Medulla oblongata (tissue), 1 donor: ENCODE data around the gene TM4SF18.

Experiments used
- DNase-seq: peaks from one replicate; pipeline ENCODE4 v3.0.0-alpha.2; 2015; ENCODE audit errors: extremely low spot score

TM4SF18 gene

DNA sequence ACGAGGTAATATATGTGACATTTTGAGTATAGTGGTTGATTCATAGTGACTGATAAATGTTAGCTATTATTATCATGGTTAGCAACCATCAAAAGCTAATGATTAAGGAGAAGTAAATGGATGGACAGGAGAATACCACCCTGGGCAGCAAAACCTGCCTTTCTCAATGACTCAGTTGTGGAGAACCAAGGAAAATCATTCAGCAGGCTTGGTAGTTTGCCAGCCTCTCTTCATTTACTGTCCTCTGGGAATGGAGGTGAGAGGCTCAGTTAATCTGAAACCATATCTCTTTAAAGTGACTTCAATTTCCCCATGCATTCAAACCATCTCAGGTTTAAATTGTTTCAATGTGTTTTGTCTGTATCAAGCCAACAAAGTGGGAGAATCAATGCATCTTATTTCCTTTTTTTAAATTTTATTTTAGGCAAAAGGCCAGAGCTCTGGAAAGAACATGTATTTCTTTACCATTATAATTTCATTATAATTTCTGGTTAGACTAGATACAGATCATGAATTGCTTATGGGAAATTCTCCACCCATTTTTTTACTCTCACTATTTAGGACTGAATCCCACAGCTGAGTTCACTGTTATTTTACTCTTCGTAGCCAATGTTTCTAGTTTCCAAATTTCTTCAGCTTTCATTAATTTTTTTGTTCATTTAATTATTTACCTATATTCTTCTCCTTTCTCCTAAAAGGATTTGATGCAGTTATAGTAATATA lies 2.7 kb downstream of the TM4SF18 start:
- DNase-seq = no peak

DNA sequence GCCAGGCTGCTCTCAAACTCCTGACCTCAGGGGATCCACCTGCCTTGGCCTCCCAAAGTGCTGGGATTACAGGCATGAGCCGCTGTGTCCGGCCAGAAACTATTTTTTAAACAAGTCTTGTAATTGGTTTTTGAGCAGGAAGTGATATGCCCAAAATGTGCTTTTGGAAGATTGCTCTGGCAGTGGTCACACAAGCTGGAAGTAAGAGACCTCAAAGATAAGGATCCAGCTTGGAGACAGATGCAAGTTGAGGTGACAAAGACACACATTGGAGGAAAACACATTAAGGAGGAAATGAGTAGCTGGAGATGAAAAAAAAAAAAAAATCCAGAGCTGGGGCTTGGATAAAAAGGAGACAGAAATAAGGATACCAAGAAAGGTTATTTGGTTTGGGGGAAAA lies 6.3 kb downstream of the TM4SF18 start:
- no peak for DNase-seq

DNA sequence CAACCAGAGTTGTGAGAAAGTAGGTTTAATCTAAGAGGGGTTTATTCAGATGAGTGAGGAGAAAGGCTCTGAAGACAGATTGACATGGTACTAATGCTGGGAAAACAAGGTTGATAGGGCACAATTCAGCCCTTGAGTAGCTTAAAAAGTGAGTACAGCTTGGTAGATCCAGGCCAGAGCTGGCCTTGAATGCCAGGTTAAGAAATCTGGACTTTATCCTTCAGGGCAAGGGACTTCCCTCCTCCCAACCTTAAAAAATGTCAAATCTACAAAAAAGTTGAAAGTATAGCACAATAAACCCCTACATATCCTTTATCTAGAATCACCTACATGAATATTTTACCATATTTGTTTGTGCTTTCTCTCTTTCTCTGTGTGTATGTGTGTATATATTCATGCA lies 7.9 kb downstream of the TM4SF18 start:
- DNase-seq = no peak

DNA sequence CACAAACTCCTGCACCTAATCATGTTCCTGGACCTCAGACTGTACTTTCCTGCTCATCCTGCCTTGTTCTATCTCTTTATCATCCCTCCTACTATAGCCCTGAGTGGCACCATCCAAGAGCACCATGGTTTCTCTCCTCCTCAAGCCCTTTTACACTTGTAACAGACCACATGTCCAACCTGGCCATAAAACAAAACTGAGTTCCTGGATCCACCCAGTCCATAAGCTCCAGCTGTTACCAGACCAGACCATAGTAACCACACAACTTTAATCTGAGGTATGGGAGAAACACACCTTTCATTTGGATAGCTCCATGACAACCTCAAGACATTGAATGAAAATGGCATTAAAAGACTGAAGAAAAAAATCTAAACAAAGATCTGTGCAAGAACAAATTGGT lies 9.1 kb downstream of the TM4SF18 start:
- no peak for DNase-seq

DNA sequence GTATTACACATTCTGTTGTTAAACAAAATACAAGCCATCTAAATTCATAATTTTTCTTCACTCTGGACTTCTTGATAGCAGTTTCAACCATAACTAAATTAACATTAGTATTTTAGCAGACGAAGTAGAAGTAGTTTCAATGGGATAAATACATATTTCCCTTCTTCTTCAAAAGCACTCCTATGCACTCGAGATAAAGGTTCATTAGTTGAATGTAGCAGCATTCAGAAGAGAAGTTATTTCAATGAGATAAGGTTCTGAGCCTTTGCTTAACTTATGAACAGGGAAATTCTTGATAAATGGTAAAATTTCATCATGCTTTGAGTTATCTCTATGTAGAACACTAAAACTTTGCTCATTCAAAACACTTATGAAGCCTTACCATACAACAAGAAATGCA lies 11.8 kb downstream of the TM4SF18 start:
- no peak for DNase-seq

DNA sequence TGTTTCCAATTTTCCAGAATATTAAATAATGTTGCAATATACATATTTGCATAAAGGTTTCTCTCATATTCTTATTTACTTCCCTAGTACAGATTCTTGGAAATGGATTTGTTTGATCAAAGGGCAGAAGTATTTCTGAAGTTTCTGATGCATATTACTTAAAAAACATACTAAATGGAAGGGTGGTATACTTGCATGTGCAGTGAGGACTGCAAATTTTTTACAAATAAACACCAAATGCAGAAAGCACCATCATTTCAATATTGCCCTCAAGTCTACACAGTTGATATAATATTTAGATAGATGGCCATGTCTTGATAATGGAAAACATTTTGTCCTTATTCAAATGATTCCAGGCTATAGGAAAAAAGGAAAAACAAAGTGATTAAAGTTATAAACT lies 12.3 kb downstream of the TM4SF18 start:
- no peak for DNase-seq

DNA sequence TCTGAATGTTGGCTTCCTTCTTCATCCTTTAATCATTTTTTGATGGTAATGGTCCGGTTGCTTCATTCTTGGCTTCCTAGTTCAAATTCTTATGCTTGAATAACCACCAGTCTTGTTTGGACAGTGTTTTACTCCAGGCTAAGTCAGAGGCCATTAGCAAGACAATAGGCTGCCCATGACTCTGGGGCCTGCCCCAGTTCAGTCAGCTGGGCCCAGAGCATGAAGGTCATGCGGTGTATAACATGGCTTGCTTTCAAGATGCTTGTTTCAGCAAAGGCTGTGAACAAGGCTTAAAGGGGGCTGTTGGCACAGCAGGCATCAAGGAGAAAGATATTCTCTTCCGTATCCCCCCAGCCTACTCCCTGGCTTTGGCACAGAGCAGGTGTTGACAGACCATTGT lies 13.7 kb downstream of the TM4SF18 start:
- no peak for DNase-seq

DNA sequence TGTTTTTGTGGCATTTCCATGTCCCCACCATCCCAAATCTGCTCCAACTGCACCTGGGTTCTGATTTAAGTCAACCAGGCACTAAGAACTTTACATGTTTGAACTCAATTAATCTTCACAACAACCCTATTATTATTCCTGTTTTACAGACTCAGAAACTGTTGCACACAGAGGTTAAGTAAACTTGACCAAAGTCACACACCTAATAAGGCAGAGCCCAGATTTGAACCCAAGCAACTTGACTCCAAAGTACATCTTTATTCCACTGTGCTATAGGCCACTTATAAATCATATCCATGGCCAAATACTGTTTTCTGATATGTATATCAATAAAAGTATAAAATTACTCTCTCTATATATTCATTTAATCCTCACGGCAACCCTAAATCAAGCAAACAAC lies 16.4 kb downstream of the TM4SF18 start:
- DNase-seq = no peak

DNA sequence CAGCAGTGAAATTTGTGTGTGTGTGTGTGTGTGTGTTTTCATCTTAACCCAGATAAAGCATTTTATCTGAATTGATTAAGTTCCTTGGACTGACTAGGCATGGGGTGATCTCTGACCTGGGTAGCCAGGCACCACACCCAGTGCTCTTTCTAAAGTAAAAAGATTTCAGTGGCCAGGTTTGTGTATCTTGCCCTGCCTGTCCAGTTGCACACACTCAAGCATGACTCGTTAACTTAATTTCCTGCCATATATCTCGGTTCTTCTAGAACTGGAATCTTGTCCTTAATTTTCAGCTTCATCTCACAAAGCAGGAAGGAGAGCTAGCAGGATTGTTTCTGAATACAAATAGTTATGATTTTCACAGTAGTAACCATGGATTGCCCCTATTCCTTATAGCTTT lies 17.0 kb downstream of the TM4SF18 start:
- DNase-seq = no peak

DNA sequence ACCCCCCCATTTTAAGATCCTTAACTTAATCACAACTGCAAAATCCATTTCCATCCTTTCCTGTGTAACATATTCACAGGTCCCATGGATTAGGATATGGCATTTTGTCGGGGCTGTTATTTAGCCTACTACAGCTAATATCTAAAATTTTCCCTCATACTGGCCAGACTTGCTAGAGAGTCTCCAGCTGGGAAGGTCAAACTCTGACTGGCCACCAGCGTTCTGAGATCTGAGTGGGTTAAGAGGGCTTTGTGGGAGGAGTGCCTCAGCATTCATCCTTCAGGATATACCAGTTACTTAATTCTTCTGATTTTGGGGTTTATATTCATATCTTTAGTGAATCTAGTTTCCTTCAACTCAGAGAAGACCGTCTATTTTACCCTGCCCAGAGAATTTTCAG lies 17.7 kb downstream of the TM4SF18 start:
- DNase-seq = no peak

DNA sequence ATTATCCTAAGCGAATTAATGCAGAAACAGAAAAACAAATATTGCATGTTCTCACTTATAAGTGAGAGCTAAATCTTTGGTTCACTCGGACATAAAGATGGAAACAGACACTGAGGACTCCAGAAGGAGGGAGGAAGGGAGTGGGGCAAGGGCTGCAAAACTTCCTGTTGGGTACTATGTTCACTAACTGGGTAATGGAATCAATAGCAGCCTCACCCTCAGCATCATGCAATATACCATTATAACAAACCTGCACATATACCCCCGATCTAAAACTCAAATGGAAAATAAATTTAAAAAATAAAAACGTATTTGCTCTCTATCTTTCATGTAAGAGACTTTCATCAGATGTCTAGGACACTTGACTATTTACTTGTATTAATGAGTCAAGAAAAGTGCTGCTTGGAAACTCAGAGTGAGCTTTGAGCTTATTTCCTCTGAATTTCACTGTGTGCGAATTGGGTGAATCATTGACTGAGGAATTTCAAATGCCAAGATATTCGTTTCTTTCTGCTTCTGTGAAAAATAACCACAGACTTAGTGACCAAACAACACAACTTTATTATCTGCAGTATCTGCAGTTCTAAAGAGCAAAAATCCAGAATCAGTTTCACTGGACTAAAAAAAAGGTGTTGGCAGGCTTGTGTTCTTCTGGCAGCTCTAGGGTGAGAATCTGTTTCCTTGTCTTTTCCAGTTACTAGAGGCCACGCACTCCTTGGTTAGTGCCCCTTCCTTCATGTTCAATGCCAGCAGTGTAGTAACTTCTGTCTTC lies 18.4 kb downstream of the TM4SF18 start:
- no peak for DNase-seq

DNA sequence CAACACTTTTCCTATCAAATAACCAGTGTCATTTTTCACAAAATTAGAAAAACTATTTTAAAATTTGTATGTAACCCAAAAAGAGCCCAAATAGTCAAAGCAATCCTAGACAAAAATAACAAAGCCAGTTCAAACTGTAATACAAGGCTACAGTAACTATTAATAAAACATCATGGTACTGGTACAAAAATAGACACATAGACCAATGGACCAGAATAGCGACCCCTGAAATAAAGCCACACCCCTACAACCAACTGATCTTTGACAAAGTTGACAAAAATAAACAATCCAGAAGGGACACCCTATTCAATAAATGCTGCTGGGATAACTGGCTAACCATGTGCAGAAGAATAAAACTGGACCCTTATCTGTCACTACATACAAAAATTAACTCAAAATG lies 19.9 kb downstream of the TM4SF18 start:
- DNase-seq = no peak

DNA sequence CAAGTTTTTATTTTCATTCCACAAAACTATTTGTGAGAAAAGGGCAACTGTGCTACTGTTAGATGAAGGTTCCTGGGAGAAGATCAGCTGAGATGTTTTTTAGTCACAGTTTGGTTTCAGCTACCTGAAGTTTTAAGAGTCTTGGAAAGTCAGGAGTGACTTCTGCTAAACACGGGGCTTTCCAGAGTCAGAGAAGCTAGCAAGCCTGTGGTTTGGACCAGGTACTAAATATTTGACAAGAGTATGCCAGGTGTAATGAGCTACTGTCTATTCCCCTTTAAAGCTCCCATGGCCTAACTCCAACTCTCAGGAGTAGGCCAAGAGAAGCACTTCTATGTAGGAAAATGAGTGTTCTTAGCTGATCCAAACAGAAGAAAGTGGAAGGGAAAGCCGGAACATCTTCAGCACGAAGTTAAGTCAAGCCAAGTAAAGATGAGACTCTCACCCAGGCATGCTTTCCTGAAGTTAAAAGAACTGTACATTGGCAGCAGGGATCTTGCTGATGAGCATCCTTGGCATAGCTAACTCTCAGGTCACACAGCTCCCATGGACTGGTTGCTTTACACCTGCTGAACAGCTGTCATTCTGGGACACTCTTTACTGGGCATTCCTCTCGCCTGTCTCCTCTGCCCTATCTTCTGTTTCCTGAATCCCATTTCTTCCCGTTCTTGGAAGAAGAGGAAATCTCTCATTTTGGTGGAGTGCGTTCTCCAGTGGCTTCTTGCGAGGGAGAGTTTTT lies 22.5 kb downstream of the TM4SF18 start:
- DNase-seq = no peak

DNA sequence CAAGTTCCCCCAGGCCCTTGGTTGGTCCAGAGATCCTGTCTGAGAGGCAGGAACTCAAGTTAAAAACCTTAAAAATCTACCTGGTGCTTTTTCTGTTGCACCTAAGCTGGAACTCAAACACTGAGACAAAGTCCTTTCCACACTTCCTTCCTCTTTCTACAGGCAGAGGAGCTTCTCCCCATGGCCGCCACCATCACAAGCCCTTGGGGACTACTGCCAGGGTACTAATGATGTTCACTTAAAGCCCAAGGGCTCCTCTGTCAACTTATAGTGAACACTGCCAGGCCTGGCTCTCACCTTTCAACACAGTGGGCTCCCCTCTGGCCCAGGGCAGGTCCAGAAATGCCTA lies 26.0 kb downstream of the TM4SF18 start:
- no peak for DNase-seq

DNA sequence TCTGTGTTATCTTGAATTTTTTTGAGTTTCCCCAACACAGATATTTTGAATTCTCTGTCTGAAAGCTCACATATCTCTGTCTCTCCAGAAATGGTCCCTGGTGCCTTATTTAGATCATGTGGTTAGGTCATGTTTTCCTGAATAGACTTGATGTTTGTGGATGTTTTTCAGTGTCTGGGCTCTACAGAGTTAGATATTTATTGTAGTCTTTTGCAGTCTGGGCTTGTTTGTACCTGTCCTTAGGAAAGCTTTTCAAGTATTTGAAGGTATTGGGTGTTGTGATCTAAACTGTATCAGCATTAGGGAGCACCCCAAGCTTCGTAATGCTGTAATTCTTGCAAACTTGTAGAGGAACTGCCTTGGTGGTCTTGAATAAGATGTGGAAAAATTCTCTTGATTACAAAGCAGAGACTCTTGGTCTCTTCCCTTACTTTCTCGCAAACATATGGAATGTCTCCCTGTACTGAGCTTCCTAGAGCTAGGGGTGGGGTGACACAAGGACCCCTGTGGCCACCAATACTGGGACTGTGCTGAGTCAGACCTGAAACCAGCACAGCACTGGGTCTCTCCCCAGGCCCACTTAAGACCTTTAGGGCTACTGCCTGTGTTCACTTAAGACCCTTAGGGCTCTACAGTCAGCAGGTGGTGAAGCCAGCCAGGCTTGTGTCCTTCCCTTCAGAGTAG lies 26.5 kb downstream of the TM4SF18 start:
- no peak for DNase-seq

DNA sequence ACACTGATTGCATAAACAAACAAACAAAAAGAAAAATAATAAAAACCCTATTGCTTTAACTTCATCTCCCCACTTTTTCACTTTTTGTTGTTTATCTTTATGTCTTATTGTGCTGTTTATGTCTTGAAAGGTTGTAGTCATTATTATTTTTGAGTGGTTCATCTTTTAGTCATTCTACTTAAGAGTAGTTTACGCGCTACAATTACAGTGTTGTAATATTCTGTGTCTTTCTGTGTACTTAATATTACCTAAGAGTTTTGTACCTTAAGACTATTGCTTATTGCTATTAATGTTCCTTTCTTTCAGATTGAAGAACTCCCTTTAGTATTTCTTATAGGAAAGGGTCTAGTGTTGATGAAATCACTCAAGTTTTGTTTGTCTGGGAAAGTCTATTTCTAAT lies 28.1 kb downstream of the TM4SF18 start:
- no peak for DNase-seq

DNA sequence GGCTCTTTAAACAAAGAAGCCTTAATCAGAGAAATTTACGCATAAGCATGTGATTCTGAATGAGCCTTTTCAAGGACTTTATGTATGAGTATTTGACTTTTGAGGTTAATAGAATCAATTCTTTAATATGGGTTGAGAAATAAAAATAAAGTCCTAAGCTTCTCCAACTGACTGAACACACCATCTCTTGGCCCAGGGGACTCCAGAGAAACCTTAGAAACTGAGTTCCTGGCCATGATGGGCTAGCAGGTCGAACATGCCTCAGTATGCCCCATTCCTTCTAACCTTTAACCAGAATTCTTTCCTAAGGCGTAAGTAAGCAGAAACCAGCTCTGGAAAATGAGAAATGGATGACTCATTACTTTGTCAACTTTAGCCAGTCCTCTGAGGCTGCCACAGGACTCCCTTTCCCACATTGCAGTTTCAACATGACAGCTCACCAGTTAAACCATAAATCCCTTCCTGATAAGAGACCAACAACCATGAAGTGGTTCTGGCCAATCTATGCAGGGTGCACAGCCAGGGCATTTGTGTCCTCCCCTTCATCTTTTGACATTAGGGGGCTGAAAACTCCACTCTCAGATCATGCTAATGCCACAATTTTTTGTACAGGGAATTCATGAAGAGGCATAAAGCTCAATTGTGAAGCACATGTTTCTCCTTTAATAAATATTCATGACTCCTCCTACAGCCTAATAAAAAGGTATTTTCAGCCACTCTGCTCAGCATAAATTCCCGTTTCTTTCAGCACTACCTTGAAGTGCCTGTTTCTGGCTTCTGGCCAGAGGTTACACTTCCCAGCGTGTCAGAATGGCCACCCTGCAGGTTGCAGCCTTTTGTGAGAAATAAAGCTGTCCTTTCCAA lies 33.3 kb downstream of the TM4SF18 start:
- DNase-seq = no peak

DNA sequence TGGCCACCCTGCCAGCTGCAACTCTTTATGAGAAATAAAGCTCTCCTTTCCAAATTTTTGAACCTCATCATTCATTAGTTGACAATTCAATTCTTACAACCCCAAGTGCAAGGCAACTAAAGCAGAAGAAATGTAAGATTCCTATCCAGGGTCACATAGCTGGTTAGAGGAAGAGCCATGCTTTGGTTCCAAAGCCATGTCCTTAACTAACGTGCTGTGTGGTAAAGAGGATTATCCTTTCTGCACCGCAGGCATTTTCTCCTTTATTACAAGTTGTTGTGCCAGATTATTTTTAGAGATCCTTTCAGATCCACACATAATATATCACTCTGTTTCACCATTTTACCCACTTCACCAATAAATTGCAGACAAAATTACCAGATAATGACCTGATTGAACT lies 36.5 kb downstream of the TM4SF18 start:
- DNase-seq = no peak

DNA sequence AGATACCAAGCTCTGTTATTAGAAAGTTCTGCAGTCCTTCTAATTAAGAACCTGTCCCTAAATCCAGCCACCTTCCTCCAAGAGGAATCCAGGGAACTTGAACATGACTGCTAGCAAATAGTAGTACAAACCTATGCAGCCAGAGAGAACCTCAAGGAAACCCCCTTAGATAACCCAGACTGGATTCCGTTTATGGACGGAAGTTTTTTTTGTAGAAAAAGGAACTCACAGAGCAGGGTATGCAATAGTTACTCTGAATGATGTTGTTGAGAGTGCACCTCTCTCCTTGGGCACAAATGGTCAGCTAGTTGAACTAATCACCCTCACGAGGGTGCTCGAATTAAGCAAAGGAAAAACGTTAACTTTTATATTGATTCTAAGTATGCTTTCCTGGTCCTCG lies 40.8 kb downstream of the TM4SF18 start:
- no peak for DNase-seq

DNA sequence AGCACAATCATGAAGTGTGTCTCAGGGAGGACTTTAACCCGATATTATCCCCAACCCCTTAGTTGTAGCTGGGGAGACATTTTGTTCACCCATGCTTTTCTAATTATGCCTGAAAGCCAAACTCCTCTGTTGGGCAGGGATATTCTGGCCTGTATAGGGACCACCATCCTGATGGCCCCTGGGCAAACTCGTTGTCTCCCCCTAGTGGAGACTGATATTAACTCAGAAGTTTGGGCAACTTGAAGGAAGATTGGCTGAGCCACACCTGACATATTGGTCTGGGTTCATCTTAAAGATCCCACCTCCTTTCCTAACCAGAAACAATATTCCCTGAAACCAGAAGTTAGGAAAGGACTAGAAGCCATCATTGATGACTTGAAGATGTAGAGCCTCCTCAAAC lies 42.3 kb downstream of the TM4SF18 start:
- DNase-seq = no peak

DNA sequence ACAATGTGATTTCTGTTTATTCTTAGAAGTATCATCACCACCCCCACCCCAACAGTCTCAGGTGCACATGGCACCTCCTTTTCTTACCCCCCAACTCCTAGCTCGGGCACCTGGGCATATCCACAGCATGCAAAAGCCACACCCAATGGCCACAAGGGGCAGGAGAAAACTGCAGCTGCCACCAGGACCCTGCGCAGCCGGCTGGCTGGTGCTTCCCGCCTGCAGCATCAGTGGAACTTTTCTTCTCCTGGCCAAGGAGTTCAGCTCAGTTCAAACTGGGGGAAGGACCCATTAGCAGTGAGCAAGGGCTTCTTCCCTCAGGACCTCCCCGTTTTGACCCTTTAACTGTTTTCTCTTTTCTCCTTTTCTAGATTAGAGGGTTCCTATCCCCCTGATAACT lies 44.8 kb downstream of the TM4SF18 start:
- no peak for DNase-seq
